Measurements from ENCODE around the gene CD274.
"Not testable (repeated sequence)": the region's sequence is repeated elsewhere in the genome, so short reads cannot be mapped to it uniquely, and the experiment has no call there.

CD274 gene

GRCh38 chr9:5438301-5439162 is 11.8 kb upstream of the CD274 start:
- peak; percentile 54 for DNase-seq

- DNase-seq = no peak
These were observed 9.9 kb upstream of the CD274 start for GRCh38 chr9:5440426-5440825.

- DNase-seq = peak; percentile 65
These were observed 9.3 kb upstream of the CD274 start for GRCh38 chr9:5441043-5441442.

GRCh38 chr9:5442400-5443011 is 7.8 kb upstream of the CD274 start:
- peak; percentile 56 for DNase-seq

GRCh38 chr9:5443850-5444249 is 6.5 kb upstream of the CD274 start:
- DNase-seq = no peak

- DNase-seq = not testable (repeated sequence)
These were observed 5.2 kb upstream of the CD274 start for GRCh38 chr9:5445096-5445495.

GRCh38 chr9:5445886-5446285 is 4.5 kb upstream of the CD274 start:
- no peak for DNase-seq

- DNase-seq = peak; percentile 46
These were observed 3.7 kb upstream of the CD274 start for GRCh38 chr9:5446451-5447236.

GRCh38 chr9:5447337-5447736 is 3.0 kb upstream of the CD274 start:
- no peak for DNase-seq

- no peak for DNase-seq
These were observed 2.3 kb upstream of the CD274 start for GRCh38 chr9:5448016-5448415.

- no peak for DNase-seq
These were observed 1.6 kb upstream of the CD274 start for GRCh38 chr9:5448461-5449435.

GRCh38 chr9:5449521-5450358 is 602 bp upstream of the CD274 start:
- no peak for DNase-seq

- no peak for DNase-seq
These were observed 1.9 kb downstream of the CD274 start for GRCh38 chr9:5452286-5452609.

GRCh38 chr9:5453004-5453403 is 2.7 kb downstream of the CD274 start:
- no peak for DNase-seq

GRCh38 chr9:5453673-5454072 is 3.3 kb downstream of the CD274 start:
- no peak for DNase-seq

GRCh38 chr9:5455181-5455580 is 4.8 kb downstream of the CD274 start:
- DNase-seq = peak; percentile 76

GRCh38 chr9:5459289-5459829 is 9.0 kb downstream of the CD274 start:
- DNase-seq = peak; percentile 39

GRCh38 chr9:5460157-5460556 is 9.8 kb downstream of the CD274 start:
- no peak for DNase-seq

GRCh38 chr9:5464831-5465330 is 14.5 kb downstream of the CD274 start:
- DNase-seq = not testable (repeated sequence)

- DNase-seq = no peak
These were observed 15.7 kb downstream of the CD274 start for GRCh38 chr9:5466005-5466404.

GRCh38 chr9:5466766-5467165 is 16.4 kb downstream of the CD274 start:
- no peak for DNase-seq

Measured in fibroblast of skin of abdomen (primary cell).